Osteoblast (primary cell): ENCODE data around the gene EPHA6. TPM values are rescaled to one million over a fixed set of nuclear protein-coding genes. Genes with fewer than 3 reads are reported as not detected.

Experiments
- DNase-seq: peaks from one replicate; pipeline ENCODE4 v3.0.0; 2011; ENCODE audit warnings: low spot score, mixed read lengths; ENCODE audit not compliant: insufficient read length; ENCODE audit errors: missing footprints
- H2AFZ ChIP-seq: 2 replicates; pipeline ENCODE4 v1.6.0; 2011; ENCODE audit warnings: mild to moderate bottlenecking, low read length
- H3K27ac ChIP-seq: 2 replicates; pipeline ENCODE4 v1.5.1; 2011; ENCODE audit warnings: mild to moderate bottlenecking, low read depth, low read length, moderate library complexity
- H3K27me3 ChIP-seq: 2 replicates; pipeline ENCODE4 v1.6.0; 2012; ENCODE audit warnings: mild to moderate bottlenecking, control low read depth, inconsistent platforms, low read length, moderate library complexity; ENCODE audit not compliant: insufficient read depth
- H3K36me3 ChIP-seq: 2 replicates; pipeline ENCODE4 v1.5.1; 2011; ENCODE audit warnings: mild to moderate bottlenecking, low read length, control low read depth, moderate library complexity; ENCODE audit not compliant: insufficient read depth
- H3K4me1 ChIP-seq: 2 replicates; pipeline ENCODE4 v1.5.1; 2011; ENCODE audit warnings: mild to moderate bottlenecking, low read length, control low read depth, moderate library complexity; ENCODE audit not compliant: insufficient read depth
- H3K4me2 ChIP-seq: 2 replicates; pipeline ENCODE4 v1.6.0; 2011; ENCODE audit warnings: mild to moderate bottlenecking, low read length; ENCODE audit not compliant: insufficient read depth
- H3K4me3 ChIP-seq: fragments of 200-600 bp; sonication (generic); 3 replicates; pipeline ENCODE4 v1.5.1; 2012; ENCODE audit warnings: mild to moderate bottlenecking, low read length, inconsistent platforms; ENCODE audit not compliant: insufficient read depth
- H3K79me2 ChIP-seq: 2 replicates; pipeline ENCODE4 v1.6.0; 2012; ENCODE audit warnings: mild to moderate bottlenecking, low read length, control low read depth, inconsistent platforms; ENCODE audit not compliant: insufficient read depth
- H3K9me3 ChIP-seq: 2 replicates; pipeline ENCODE4 v1.5.1; 2011; ENCODE audit warnings: low read depth, low read length, control low read depth
- H4K20me1 ChIP-seq: 2 replicates; pipeline ENCODE4 v1.6.0; 2012; ENCODE audit warnings: mild to moderate bottlenecking, low read length, control low read depth; ENCODE audit not compliant: insufficient read depth
- total RNA-seq: library from RNA; depleted of rRNA; stranded (reverse); fragments of >200 nt; gene quantifications from 2 replicates; pipeline ENCODE4 v1.2.3, GENCODE V29; 2012
- TF ChIP-seq, protein P1 (sequence below): IDR thresholded peaks from 2 replicates; pipeline ENCODE4 v1.5.1; 2011; ENCODE audit warnings: mild to moderate bottlenecking, low read depth, low read length, moderate library complexity; ENCODE audit errors: extremely low read depth

The EPHA6 gene
- total RNA-seq, 1 donor: not detected

- Histone ChIP-seq H2AFZ (no peak overlapping the region), H3K9me3 (no peaks in the 10 kb centered on the region), H4K20me1 (no peaks in the 10 kb centered on the region), H3K4me2 (no peak overlapping the region), H3K4me3 (no peak overlapping the region), H3K36me3 (no peaks in the 10 kb centered on the region), H3K79me2 (no peaks in the 10 kb centered on the region), H3K27ac (no peak overlapping the region), H3K4me1 (no peaks in the 10 kb centered on the region), H3K27me3 (no peaks in the 10 kb centered on the region)
- TF ChIP-seq, protein P1, sequence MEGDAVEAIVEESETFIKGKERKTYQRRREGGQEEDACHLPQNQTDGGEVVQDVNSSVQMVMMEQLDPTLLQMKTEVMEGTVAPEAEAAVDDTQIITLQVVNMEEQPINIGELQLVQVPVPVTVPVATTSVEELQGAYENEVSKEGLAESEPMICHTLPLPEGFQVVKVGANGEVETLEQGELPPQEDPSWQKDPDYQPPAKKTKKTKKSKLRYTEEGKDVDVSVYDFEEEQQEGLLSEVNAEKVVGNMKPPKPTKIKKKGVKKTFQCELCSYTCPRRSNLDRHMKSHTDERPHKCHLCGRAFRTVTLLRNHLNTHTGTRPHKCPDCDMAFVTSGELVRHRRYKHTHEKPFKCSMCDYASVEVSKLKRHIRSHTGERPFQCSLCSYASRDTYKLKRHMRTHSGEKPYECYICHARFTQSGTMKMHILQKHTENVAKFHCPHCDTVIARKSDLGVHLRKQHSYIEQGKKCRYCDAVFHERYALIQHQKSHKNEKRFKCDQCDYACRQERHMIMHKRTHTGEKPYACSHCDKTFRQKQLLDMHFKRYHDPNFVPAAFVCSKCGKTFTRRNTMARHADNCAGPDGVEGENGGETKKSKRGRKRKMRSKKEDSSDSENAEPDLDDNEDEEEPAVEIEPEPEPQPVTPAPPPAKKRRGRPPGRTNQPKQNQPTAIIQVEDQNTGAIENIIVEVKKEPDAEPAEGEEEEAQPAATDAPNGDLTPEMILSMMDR: no peak
- DNase-seq: no peak
Observed at GRCh38 chr3:97177242-97177641, 362.8 kb downstream of the EPHA6 start.

DNA sequence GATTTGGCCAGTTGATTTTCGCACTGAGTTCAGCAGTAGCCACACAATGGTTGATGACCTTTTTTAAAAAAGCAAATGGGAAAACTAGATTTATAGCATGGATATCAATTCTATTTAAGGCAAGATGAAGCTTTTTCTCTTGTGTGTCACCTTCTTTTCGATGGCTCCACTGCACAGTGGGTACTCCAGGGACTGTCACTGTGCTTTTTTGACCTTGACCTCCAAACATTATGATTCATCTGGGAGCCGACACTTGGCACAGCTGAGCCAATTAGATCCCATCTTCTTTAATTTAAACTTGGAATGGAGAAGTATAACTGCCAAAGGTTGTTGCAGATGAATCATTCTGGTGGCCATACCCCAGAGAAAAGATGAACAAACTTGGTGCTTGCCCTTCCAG, 367.3 kb downstream of the EPHA6 start:
- Histone ChIP-seq H3K27me3 (no peaks in the 10 kb centered on the region), H3K9me3 (no peaks in the 10 kb centered on the region), H2AFZ (no peak overlapping the region), H3K36me3 (no peaks in the 10 kb centered on the region), H4K20me1 (no peaks in the 10 kb centered on the region), H3K4me2 (no peak overlapping the region), H3K4me1 (no peaks in the 10 kb centered on the region), H3K27ac (no peak overlapping the region), H3K4me3 (no peak overlapping the region), H3K79me2 (no peaks in the 10 kb centered on the region)
- TF ChIP-seq, protein P1: no peak
- DNase-seq: no peak

- H3K4me3 ChIP-seq: no peak overlapping the region
- H3K36me3 ChIP-seq: no peaks in the 10 kb centered on the region
- H3K9me3 ChIP-seq: no peaks in the 10 kb centered on the region
- no peaks in the 10 kb centered on the region for H3K27me3 ChIP-seq
- H3K27ac ChIP-seq: no peak overlapping the region
- H2AFZ ChIP-seq: no peak overlapping the region
- H3K4me1 ChIP-seq: no peaks in the 10 kb centered on the region
- no peak overlapping the region for H3K4me2 ChIP-seq
- H3K79me2 ChIP-seq: no peaks in the 10 kb centered on the region
- DNase-seq: no peak
- no peaks in the 10 kb centered on the region for H4K20me1 ChIP-seq
- TF ChIP-seq, protein P1: no peak
Observed at GRCh38 chr3:97187771-97188170, 373.4 kb downstream of the EPHA6 start.

GRCh38 chr3:97189835-97190234, 375.4 kb downstream of the EPHA6 start:
- no peak overlapping the region for H3K27ac ChIP-seq
- no peaks in the 10 kb centered on the region for H4K20me1 ChIP-seq
- H3K79me2 ChIP-seq: no peaks in the 10 kb centered on the region
- H3K4me3 ChIP-seq: no peak overlapping the region
- DNase-seq: no peak
- H3K27me3 ChIP-seq: no peaks in the 10 kb centered on the region
- H3K4me1 ChIP-seq: no peaks in the 10 kb centered on the region
- TF ChIP-seq, protein P1: no peak
- H2AFZ ChIP-seq: no peak overlapping the region
- no peak overlapping the region for H3K4me2 ChIP-seq
- H3K36me3 ChIP-seq: no peaks in the 10 kb centered on the region
- no peaks in the 10 kb centered on the region for H3K9me3 ChIP-seq
